HG02610 (cell line): ENCODE results near the gene NOB1.

Experiments used
- ATAC-seq: cut with Tn5 transposase; IDR thresholded peaks from one replicate; pipeline ENCODE4 v1.9.1; 2021; ENCODE audit warnings: mild to moderate bottlenecking, moderate library complexity; ENCODE audit not compliant: unreplicated experiment

NOB1 gene

DNA sequence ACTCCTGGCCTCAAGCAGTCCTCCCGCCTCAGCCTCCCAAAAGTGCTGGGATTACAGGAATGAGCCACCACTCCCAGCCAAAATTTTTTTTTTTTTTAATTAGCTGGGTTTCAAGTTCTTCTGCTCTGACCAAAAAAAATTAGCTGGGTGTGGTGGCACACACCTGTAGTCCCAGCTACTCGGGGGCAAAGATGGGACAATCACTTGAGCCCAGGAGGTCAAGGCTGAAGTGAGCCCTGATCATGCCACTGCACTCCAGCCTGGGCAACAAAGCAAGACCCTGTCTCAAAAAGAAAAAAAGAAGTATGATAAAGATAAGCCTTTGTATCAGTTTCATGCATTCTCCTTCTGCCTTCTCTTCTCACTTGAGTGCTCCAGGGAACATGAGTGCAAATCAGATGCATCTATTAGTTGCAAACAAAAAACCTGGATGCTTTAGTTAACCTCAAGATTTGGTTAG is 30.3 kb downstream of the NOB1 start:
- ATAC-seq, result no peak

- no peak for ATAC-seq
Observed at GRCh38 chr16:69721441-69721957, 33.2 kb downstream of the NOB1 start.

DNA sequence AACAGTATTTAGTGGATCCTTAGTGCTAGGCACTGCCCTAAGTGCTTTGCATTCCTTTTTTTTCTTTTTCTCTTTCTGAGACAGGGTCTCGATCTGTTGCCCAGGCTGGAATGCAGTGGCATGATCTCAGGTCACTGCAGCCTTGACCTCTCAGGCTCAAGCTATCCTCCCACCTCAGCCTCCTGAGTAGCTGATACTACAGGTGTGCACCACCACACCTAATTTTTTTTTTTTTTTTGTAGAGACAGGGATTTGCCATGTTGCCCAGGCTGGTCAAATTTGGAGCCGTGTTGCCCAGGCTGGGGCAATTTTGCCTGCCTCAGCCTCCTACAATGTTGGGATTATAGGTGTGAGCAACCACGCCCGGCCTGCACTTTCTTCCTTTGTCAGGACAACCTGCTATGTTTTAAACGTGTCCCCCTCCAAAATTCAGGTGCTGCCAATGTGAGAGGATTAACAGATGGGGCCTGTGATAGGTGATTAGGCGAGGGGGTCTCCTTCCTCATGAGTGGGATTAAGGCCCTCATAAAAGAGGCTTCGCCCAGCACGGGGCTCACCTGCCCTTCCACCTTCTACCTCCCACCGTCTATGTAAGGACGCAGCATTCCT is 33.8 kb downstream of the NOB1 start:
- ATAC-seq, result no peak

DNA sequence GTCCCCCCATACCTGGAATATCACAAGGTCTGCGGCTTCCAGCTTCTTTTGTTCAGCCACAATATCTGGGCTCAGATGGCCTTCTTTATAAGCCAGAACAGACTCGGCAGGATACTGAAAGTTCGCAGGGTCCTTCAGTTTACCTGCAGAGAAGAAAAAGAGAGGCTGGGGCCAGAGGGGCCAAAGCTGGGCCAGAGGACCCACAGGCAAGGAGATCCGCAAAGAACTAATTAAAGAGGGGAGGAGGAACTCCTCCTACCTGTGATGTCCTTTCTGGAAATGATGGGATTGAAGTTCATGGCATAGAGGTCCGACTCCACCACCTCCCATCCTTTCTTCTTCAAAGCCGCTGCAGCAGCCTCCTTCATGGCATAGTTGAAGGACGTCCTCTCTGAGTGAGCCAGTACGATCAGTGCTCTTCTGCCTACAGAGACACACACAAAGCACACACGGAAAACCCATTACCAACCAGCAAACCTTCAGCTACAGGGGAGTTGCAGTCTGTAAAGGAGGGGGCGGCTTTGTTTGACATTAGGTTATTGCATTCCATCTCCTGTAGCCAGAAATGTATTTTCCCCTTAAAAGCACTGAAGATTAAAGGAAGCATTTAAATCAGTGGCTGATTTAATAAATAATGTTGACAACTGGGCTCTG is 36.5 kb downstream of the NOB1 start:
- ATAC-seq, result no peak

GRCh38 chr16:69717066-69717465 is 37.7 kb downstream of the NOB1 start:
- ATAC-seq, result no peak

DNA sequence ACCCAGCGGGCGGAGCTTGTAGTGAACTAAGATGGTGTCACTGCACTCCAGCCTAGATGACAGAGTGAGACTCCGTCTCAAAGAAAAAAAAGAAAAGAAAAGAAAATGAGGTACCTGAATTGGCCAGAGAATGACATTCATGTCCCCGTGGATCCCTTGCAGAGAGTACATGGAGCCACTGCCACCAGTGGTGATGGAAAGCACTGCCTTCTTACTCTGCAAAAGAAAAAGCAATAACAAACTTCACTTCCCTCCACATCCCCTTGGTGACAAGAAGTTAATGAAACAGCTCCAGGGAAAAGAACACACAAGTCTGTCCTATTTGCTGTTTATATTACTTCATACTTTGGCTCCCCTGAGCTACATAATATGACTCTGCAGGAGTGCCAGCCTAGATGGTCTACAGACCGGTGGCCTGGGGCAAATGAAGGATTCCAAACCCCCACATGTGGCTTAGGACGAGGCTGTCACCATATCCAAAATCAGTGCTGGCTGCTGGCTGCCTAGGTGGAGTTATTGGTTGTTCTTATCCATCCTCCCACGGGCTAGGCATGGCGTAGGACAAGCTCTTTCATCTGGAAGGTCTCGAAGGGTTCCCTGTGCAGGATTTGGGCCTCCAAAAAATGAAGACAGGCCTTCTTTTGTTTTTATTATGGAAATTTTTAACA is 41.7 kb downstream of the NOB1 start:
- no peak for ATAC-seq

DNA sequence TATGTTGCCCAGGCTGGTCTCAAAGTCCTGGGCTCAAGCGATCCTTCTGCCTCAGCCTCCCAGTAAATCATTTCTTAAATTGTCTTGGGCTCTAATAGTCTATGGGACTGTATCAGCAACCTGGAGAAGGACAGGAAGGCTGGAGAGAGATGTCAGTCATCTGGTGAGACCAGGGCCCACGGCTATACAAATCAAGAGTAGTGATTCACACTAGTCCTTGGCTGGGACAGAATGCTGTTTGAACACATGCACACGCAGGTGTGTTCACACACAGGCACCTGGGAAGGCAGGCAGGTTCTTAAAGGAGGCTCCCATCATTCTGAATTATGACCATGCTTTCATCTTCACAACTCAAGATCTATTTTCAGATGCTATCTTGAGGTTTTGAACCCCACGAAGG is 42.4 kb downstream of the NOB1 start:
- ATAC-seq, result no peak

DNA sequence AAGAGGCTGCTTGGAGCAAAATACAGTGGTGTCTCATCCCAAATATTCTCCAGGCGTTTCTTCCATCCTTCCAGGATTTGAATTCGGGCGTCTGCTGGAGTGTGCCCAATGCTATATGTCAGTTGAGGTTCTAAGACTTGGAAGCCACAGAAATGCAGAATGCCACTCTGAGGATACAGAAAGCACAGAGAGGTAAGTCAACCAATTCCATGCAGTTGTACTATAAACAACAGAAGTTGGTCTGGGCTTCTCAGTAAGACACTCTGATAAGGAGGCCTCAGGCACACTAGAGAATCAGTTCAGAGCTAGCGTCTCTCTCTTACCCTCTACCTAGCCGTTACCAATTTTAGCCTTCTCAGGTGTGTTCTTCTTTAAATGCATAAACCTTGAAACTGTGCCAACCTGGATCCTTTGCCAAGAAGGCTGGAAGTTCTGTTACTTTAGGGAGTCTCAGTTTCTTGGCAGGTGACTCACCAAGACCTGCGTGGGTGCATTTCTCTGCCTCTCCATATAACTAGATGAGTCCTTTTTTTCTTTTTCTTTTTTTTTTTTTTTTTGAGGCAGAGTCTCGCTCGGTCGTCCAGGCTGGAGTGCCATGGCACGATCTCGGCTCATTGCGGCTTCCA is 43.5 kb downstream of the NOB1 start:
- no peak for ATAC-seq

GRCh38 chr16:69709456-69710084 is 45.2 kb downstream of the NOB1 start:
- ATAC-seq, result no peak

GRCh38 chr16:69707920-69708683 is 46.6 kb downstream of the NOB1 start:
- no peak for ATAC-seq

- no peak for ATAC-seq
Observed at GRCh38 chr16:69706975-69707340, 47.8 kb downstream of the NOB1 start.

GRCh38 chr16:69706256-69706974 is 48.3 kb downstream of the NOB1 start:
- ATAC-seq, result no peak

GRCh38 chr16:69703638-69704037 is 51.1 kb downstream of the NOB1 start:
- no peak for ATAC-seq

DNA sequence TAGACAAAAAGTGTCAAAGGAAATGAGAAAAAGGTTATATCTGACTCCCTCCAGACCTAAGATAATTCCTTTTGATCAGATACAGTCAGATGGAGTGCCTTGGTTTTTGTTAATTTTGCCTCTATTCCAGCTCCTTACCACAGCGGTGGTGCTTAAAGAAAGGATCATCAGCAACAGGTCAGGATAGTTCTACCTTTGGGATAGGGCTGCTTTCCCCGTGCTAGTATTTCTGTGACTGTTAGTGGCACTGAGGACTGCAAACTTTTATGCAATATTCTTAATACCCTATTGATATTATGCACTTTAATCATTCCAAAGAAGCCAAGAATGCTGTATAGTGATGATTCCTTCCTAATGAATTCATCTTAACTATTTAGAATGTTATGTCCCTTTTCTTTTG is 52.9 kb downstream of the NOB1 start:
- no peak for ATAC-seq

DNA sequence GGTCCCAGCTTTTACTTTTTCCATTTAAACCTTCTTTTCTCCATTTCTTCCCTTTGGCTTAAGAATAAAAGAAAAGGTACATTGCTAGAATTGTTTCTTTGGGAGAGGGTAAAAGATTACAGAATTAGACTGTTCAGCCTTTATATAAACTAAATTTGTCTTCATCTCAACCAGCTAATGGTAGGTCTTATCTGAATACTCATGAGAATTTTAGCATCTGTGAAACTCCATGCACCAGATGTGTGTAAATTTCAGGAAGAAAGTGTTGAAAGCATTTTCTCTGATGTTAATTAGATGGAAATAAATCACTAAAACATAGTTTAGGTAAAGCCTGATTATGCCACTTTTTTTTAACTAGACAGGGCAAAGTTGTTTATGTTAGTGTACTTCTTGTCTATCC is 53.3 kb downstream of the NOB1 start:
- ATAC-seq, result no peak

GRCh38 chr16:69699915-69700314 is 54.8 kb downstream of the NOB1 start:
- ATAC-seq, result no peak

DNA sequence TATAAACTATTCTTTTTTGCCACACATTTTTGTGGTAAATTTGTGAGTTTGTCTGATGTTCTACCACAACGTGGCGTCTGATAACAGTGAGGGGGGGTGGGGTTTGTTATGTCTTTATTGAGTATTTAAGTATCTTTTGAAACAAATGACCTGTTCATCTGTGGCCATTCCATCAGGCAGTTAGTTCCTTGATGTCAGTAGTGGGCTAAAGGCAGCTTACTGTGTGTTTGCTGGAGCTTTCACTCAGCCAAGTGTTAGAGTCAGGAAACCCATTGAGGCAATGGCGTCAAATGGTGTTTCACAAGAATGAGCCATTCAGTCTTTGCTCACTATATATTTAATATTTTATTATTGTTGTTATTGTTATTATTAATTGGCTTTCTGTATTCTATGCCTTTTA is 56.3 kb downstream of the NOB1 start:
- no peak for ATAC-seq

DNA sequence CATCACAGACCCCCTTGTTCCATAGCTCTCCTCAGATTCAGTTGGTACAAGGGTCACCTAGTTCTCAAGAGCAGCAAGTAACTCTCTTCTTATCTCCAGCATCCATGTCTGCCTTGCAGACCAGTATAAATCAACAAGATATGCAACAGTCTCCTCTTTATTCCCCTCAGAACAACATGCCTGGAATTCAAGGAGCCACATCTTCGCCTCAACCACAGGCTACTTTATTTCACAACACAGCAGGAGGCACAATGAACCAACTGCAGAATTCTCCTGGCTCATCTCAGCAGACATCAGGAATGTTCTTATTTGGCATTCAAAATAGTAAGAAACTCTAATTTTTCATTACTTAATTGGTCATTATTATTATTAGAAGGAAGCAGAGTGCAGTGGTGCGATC is 60.8 kb downstream of the NOB1 start:
- ATAC-seq, result no peak

- no peak for ATAC-seq
Observed at GRCh38 chr16:69691980-69692911, 62.5 kb downstream of the NOB1 start.
